Endothelial cell of hepatic sinusoid (primary cell): ENCODE data around the gene IFITM5.

Source experiments
- in situ Hi-C: cut with HindIII; loops from 2 replicates; pipeline ENCODE4 v1.10.0; 2017; ENCODE audit warnings: low sequenced_read_pairs

The IFITM5 gene

GRCh38 chr11:297586-298405 lies 1.5 kb downstream of the IFITM5 start:
- in situ Hi-C loops: loop anchor here (5.0 kb wide), 1 partner anchor 90 kb away; no protein-coding TSS in a partner anchor

- in situ Hi-C loops: loop anchor here (5.0 kb wide), 1 partner anchor 90 kb away; no protein-coding TSS in a partner anchor
Observed at GRCh38 chr11:297051-297585, 2.2 kb downstream of the IFITM5 start.

- in situ Hi-C loops: loop anchor here (5.0 kb wide), 1 partner anchor 91 kb away; no protein-coding TSS in a partner anchor
Observed at GRCh38 chr11:296171-297050, 2.9 kb downstream of the IFITM5 start.

GRCh38 chr11:295351-296170 lies 3.8 kb downstream of the IFITM5 start:
- in situ Hi-C loops: loop anchor here (5.0 kb wide), 1 partner anchor 92 kb away; no protein-coding TSS in a partner anchor

- in situ Hi-C loops: loop anchor here (5.0 kb wide), 1 partner anchor 93 kb away; no protein-coding TSS in a partner anchor
Observed at GRCh38 chr11:294780-295179, 4.5 kb downstream of the IFITM5 start.

GRCh38 chr11:293852-294661 lies 5.3 kb downstream of the IFITM5 start:
- in situ Hi-C loops: no loop called here

- in situ Hi-C loops: no loop called here
Observed at GRCh38 chr11:293271-293851, 6.0 kb downstream of the IFITM5 start.

GRCh38 chr11:292211-293121 lies 6.9 kb downstream of the IFITM5 start:
- in situ Hi-C loops: no loop called here

GRCh38 chr11:291281-292210 lies 7.8 kb downstream of the IFITM5 start:
- in situ Hi-C loops: no loop called here

- in situ Hi-C loops: no loop called here
Observed at GRCh38 chr11:290621-291231, 8.6 kb downstream of the IFITM5 start.

GRCh38 chr11:289712-290620 lies 9.4 kb downstream of the IFITM5 start:
- in situ Hi-C loops: no loop called here

- in situ Hi-C loops: no loop called here
Observed at GRCh38 chr11:289398-289711, 10.0 kb downstream of the IFITM5 start.

- in situ Hi-C loops: no loop called here
Observed at GRCh38 chr11:288478-289397, 10.6 kb downstream of the IFITM5 start, which contains the start of gene PGGHG. Gene PGGHG, plus strand, starts transcription at chr11:289126. Its CDS starts 691 bp downstream, at chr11:289817.

- in situ Hi-C loops: no loop called here
Observed at GRCh38 chr11:287821-288477, 11.4 kb downstream of the IFITM5 start.
